ENCODE data around the gene RPS6KA5.
"Not testable (repeated sequence)": the region's sequence is repeated elsewhere in the genome, so short reads cannot be mapped to it uniquely, and the experiment has no call there.

RPS6KA5 gene

DNA sequence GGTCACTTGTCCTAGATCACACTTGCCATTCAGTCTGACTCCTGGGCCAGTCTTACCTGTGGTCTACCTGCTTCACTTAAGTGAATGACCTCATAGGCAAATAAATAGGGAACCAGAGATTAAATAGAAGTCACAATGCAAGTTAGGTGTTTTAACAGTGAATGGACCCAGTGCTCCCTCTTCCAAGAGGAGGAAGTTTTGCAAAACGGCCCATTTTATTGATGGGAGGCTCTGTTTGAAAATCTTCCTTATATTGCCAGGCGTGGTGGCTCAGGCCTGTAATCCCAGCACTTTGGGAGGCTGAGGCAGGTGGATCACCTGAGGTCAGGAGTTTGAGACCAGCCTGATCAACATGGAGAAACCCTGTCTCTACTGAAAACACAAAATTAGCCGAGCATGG lies 79.8 kb downstream of the RPS6KA5 start:
- DNase-seq = not testable (repeated sequence)

GRCh38 chr14:90979515-90979914 lies 80.9 kb downstream of the RPS6KA5 start:
- no peak for DNase-seq

GRCh38 chr14:90976101-90976500 lies 84.3 kb downstream of the RPS6KA5 start:
- no peak for DNase-seq

DNA sequence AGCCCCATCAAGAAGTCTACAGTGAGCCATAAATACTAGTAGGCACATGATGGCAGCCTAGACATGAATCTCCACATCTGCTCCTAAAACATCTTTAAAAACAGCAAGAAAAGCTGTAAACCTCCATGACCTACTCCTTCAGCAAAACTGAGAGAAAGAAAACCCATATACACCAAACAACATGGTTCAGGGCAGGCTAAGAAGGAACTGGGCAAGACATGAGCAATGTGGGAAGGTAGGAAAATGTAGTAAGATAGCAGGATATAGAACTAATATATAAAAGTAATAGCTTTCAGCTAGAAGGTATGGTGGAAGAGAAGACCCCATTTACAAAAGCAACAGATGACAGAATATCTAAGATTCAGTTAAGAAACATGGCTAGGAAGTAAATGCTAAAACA lies 88.8 kb downstream of the RPS6KA5 start:
- DNase-seq = no peak

DNA sequence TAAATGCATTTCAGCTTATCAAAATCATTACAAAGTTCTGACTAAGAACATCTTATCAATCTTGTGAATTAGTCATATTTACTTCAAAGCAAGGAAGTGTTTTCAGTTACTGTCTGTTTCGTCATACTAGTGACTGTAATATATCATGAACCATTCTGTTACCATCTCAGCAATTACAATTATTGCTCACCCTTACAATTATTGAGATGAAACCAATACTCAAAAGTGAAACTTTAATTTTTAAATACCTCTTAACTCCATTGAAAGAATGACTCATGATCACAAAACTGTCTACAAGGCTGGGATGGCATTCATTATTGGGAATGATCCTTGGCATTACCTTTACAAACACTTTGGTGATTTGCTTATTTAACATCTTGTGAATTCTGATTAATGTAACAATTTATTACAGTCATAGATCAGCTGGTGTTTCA lies 90.3 kb downstream of the RPS6KA5 start:
- no peak for DNase-seq

DNA sequence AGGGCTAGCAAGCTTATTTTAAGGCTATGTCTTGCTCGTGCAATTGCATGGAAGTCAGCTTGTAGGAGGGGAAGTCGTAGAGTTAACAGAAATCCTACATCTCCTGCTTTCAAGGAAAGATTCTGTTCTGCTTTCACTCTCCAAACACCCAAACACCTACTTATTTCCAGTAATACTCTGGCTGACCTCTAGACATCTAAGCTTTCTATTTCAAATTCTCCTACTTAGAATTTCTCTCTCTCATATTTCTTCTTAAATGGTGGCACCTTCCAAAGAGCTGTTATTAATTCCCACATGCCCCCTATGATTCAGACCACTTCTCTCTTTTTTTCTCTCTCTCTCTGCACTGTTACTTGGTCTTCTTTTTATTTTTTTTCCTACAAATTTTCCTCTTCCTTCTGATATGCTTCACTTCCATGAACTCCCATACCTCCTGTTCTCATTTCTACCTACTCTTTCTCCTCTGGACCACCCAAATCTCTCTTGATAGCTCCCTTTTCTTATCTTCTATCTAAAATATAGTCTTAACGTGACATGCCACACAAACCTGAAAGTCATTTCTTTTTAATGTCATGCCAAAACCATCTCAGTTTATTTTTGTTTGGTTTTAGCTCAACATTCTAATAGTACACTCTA lies 90.8 kb downstream of the RPS6KA5 start:
- no peak for DNase-seq

DNA sequence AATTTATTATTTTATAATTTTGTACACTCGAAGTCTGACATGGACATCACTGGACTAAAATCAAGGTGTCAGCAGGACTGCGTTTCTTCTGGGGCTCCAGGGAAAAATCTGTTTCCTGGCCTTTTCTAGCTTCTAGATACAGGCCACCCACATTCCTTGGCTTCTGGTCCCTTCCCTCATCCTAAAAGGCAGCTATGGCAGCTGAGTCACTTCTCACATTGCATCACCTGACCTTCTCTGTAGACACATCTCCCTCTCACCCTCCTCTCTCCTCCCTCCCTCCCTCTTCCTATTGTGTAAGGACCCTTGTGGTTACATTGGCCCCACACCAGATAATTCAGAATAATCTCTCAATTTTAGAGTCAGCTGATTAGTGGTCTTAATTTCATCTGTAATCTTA lies 92.4 kb downstream of the RPS6KA5 start:
- no peak for DNase-seq

- DNase-seq = no peak
Measured at GRCh38 chr14:90966493-90966892, 93.9 kb downstream of the RPS6KA5 start.

GRCh38 chr14:90965765-90966164 lies 94.7 kb downstream of the RPS6KA5 start:
- no peak for DNase-seq

- no peak for DNase-seq
Measured at GRCh38 chr14:90963343-90963742, 97.1 kb downstream of the RPS6KA5 start.

DNA sequence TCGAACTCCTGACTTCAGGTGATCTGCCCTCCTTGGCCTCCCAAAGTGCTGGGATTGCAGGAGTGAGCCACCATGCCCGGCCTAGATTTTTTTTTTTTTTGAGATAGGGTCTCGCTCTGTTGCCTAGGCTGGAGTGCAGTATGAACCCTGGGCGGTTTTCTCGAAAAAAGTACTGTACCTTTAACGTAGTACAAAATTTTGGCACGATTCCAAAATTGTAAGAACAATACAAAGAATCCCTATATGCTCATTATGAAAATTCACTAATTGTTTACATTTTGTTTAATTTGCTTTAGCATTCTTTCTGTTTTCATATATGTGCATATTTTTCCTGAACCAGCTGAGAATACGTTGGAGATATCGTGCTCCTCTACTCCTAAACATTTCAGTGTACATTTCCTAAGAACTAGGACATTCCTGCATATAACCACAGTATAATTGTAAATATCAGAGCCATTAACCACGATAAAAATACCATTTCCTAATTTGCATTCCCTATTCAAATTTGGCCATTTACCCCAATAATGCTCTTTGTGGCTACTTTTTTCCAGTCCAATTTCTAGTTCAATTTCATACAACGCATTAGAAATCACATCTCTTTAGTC lies 97.8 kb downstream of the RPS6KA5 start:
- no peak for DNase-seq

DNA sequence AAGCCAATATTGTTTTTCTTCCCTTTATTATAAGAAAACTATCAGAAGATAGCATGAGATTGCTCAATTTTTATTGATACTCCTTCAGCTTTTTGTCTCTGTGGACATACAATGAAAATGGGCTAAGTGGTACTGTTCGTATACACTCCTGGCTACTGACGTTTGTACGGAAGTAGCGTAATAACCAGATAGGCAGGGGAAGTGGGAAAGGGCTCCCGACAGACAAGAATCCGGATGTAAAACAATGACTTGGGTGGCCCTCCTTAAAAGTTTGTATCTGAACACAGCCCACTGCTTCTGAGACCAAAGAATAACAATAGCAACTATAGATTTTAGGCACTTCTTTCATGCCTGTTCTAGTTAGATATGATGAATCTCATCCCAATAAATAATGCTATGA lies 99.6 kb downstream of the RPS6KA5 start:
- no peak for DNase-seq

GRCh38 chr14:90959344-90959743 lies 101.1 kb downstream of the RPS6KA5 start:
- DNase-seq = no peak

DNA sequence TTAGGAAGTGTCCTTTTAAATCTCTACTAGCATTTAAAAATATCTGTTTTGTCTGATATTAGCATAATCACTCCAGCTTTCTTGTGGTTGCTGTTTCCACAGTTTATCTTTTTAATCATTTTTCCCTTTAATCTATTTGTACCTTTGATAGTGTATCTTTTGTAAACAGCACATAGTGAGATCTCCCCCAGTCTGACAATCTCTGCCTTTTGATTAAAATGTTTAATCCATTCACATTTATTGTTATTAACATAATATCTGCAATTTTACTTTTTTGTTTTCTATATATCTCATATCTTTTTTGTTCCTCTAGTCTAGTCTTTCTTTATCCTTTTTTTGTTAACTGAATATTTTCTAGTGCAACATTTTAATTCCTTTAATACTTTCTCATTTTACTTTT lies 104.2 kb downstream of the RPS6KA5 start:
- no peak for DNase-seq

GRCh38 chr14:90953643-90954042 lies 106.8 kb downstream of the RPS6KA5 start:
- not testable (repeated sequence) for DNase-seq

- no peak for DNase-seq
Measured at GRCh38 chr14:90943367-90943766, 117.1 kb downstream of the RPS6KA5 start.

GRCh38 chr14:90942511-90942910 lies 117.9 kb downstream of the RPS6KA5 start:
- no peak for DNase-seq

GRCh38 chr14:90941706-90942105 lies 118.7 kb downstream of the RPS6KA5 start:
- no peak for DNase-seq

GRCh38 chr14:90940318-90940962 lies 120.0 kb downstream of the RPS6KA5 start:
- no peak for DNase-seq

- not testable (repeated sequence) for DNase-seq
Measured at GRCh38 chr14:90939252-90939795, 121.1 kb downstream of the RPS6KA5 start.

DNA sequence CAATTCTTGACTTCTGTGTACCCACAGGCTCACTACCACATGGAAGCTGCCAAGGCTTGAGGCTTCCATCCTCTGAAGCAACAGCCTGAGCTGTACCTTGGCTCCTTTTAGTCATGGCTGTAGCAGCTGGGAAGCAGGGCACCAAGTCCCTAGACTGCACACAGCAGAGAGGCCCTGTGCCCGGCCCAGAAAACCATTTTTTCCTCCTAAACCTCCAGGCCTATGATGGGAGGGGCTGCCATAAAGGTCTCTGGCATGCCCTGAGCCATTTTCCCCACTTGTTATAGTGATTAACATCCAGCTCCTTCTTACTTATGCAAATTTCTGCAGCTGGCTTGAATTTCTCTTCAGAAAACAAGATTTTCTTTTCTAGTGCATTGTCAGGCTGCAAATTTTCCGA lies 121.8 kb downstream of the RPS6KA5 start:
- no peak for DNase-seq

DNA sequence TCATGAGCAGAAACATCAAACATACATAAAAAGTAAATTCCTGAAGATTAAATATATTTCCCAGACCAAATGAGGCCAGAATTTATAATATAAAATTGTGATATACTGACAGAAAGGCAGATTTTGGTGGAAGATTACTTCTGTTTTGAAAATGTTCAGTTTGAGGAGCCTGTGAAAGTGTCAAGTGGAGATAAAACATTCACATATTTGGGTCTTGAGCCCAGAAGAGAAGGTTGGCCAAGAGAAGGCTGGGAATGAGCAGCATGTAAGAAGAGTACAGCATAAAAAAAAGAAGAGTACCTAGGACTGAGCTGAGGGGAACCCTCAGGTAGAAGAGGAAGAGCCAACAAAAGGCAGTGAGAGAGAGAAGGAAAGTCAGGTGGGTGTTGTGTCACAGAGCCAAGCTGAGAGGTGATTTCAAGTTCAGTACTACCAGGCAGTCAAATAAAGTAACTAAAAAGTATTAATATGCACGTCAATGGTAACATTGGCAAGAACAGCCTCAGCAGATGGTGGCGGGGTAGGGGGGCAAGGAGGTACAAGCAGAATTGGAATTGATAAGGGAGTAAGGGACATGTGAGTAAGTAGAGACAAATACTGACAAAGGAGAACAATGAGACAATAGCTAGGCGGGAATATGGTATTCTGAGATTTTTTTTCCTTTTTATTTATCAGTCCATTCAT lies 123.5 kb downstream of the RPS6KA5 start:
- no peak for DNase-seq

- DNase-seq = no peak
Measured at GRCh38 chr14:90924621-90925340, 135.7 kb downstream of the RPS6KA5 start.
